ENCODE data around the gene PSAT1.

The PSAT1 gene

DNA sequence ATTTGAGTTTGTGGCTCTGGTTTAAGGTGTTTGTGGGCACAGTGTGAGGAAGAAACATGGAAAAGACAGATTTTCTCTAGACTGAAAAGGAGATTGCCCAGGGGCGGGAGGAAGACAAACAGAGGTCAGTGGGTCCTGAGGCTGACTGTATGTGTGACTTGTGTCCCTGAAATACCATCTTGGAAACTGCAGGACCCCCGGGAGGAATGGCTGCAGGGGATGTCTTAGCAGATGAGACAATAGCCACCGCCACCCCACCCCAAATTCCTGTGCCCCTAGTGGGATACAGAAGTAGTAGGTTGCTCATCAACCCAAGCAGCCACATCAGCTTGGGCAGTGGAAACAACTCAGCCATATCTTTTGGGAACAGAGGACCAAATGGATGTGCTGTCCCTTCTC, 1.7 kb upstream of the PSAT1 start:
- TF ChIP-seq, protein P1, sequence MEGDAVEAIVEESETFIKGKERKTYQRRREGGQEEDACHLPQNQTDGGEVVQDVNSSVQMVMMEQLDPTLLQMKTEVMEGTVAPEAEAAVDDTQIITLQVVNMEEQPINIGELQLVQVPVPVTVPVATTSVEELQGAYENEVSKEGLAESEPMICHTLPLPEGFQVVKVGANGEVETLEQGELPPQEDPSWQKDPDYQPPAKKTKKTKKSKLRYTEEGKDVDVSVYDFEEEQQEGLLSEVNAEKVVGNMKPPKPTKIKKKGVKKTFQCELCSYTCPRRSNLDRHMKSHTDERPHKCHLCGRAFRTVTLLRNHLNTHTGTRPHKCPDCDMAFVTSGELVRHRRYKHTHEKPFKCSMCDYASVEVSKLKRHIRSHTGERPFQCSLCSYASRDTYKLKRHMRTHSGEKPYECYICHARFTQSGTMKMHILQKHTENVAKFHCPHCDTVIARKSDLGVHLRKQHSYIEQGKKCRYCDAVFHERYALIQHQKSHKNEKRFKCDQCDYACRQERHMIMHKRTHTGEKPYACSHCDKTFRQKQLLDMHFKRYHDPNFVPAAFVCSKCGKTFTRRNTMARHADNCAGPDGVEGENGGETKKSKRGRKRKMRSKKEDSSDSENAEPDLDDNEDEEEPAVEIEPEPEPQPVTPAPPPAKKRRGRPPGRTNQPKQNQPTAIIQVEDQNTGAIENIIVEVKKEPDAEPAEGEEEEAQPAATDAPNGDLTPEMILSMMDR (IDR thresholded peaks at IDR 0.05; ENCODE audit: borderline replicate concordance, extremely low read depth, low read length, poor library complexity, severe bottlenecking), result no peak
- Histone ChIP-seq H3K4me2 (ENCODE audit: insufficient read depth, low read length) (no peak overlapping the region), H4K20me1 (ENCODE audit: insufficient read depth, low read length) (no peaks in the 10 kb centered on the region), H2AFZ (ENCODE audit: low read depth, low read length) (no peak overlapping the region), H3K9ac (ENCODE audit: low read depth, low read length) (no peak overlapping the region), H3K4me1 (ENCODE audit: insufficient read depth, low read length) (no peaks in the 10 kb centered on the region), H3K79me2 (ENCODE audit: insufficient read depth, low read length) (no peaks in the 10 kb centered on the region), H3K4me3 (ENCODE audit: low read depth in 1 of 2, low read length in 2 of 2) (no peak overlapping the region), H3K36me3 (ENCODE audit: insufficient read depth, low read length) (no peaks in the 10 kb centered on the region), H3K9me3 (ENCODE audit: insufficient read depth, low read length, severe bottlenecking) (no peaks in the 10 kb centered on the region), H3K27me3 (ENCODE audit: insufficient read depth, low read length, poor library complexity) (no peaks in the 10 kb centered on the region), H3K27ac (ENCODE audit: low read length) (no peak overlapping the region)
- no peak for DNase-seq
- ATAC-seq (ENCODE audit: insufficient read depth, low read depth), result no peak

DNA sequence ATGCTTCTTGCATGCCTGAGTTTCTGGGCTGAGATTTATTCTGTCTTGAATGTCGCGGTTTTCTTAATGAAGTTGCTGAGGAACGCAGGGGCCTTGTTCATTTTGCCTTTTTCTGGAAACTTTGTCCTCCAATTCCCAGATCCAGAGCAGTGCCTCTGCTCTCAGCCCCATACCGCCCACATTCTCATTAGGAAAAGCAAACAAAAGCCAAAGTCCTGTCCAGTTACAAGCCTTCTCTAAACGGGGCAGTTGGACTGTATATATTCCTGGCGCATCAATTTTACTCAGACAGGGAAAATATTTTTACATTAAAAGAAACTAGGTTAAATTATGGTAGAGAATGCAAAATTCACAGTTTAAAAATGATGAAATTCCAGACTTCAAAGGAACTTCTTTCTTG, 1.2 kb upstream of the PSAT1 start:
- H3K27me3 ChIP-seq (ENCODE audit: insufficient read depth, low read length, poor library complexity), result no peaks in the 10 kb centered on the region
- no peaks in the 10 kb centered on the region for H3K4me1 ChIP-seq (ENCODE audit: insufficient read depth, low read length)
- no peak overlapping the region for H3K4me3 ChIP-seq (ENCODE audit: low read depth in 1 of 2, low read length in 2 of 2)
- H3K4me2 ChIP-seq (ENCODE audit: insufficient read depth, low read length), result no peak overlapping the region
- no peaks in the 10 kb centered on the region for H3K9me3 ChIP-seq (ENCODE audit: insufficient read depth, low read length, severe bottlenecking)
- no peak overlapping the region for H3K27ac ChIP-seq (ENCODE audit: low read length)
- TF ChIP-seq EZH2 (IDR thresholded peaks at IDR 0.05; ENCODE audit: borderline replicate concordance, low read depth, low read length, severe bottlenecking), result no peak
- TF ChIP-seq, protein P1 (IDR thresholded peaks at IDR 0.05; ENCODE audit: borderline replicate concordance, extremely low read depth, low read length, poor library complexity, severe bottlenecking), result no peak
- H3K79me2 ChIP-seq (ENCODE audit: insufficient read depth, low read length), result no peaks in the 10 kb centered on the region
- DNase-seq (no peak), ATAC-seq (ENCODE audit: insufficient read depth, low read depth) (no peak)
- H4K20me1 ChIP-seq (ENCODE audit: insufficient read depth, low read length), result no peaks in the 10 kb centered on the region
- no peak overlapping the region for H2AFZ ChIP-seq (ENCODE audit: low read depth, low read length)
- no peaks in the 10 kb centered on the region for H3K36me3 ChIP-seq (ENCODE audit: insufficient read depth, low read length)
- no peak overlapping the region for H3K9ac ChIP-seq (ENCODE audit: low read depth, low read length)

DNA sequence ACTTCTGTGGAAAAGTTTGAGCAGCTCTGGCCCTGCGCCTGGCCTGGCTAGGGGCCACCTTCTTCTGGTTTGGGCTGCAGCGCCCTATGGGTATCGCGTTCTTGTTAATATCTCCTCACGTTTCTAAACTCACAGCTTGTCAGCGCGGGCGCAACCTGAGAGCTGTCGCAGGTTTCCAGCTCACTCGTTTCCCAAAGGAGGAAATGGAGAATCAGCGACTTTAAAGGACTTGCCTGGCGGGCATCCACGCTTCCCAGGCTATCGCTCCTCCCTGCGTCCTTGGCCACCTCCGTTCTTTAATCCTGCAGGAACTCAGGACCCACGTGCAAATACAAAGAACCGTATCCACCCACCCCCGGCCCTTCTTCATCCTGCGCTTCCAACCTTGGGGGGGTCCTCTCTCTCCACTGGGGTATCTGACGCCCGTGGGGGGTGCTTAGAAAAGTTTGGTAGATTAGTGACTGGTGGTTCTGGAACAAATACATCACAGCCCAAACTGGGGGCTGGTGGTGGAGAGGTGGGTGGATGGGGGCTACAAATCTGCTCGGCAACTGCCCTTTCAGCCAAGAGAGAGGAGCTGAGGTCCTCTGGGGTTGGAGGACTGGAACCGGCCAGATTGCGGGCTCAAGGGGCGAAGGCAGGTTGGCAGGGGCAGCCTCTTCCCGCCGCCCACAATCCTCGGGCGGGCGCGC, 578 bp upstream of the PSAT1 start:
- Histone ChIP-seq H3K36me3 (ENCODE audit: insufficient read depth, low read length) (no peaks in the 10 kb centered on the region), H3K4me2 (ENCODE audit: insufficient read depth, low read length) (no peak overlapping the region), H3K9ac (ENCODE audit: low read depth, low read length) (no peak overlapping the region), H3K4me3 (ENCODE audit: low read depth in 1 of 2, low read length in 2 of 2) (no peak overlapping the region), H3K9me3 (ENCODE audit: insufficient read depth, low read length, severe bottlenecking) (no peaks in the 10 kb centered on the region), H3K27ac (ENCODE audit: low read length) (no peak overlapping the region), H3K4me1 (ENCODE audit: insufficient read depth, low read length) (no peaks in the 10 kb centered on the region), H3K27me3 (ENCODE audit: insufficient read depth, low read length, poor library complexity) (no peaks in the 10 kb centered on the region), H2AFZ (ENCODE audit: low read depth, low read length) (no peak overlapping the region), H4K20me1 (ENCODE audit: insufficient read depth, low read length) (no peaks in the 10 kb centered on the region), H3K79me2 (ENCODE audit: insufficient read depth, low read length) (no peaks in the 10 kb centered on the region)
- ATAC-seq (ENCODE audit: insufficient read depth, low read depth) (no peak), DNase-seq (no peak)
- TF ChIP-seq, protein P1 (IDR thresholded peaks at IDR 0.05; ENCODE audit: borderline replicate concordance, extremely low read depth, low read length, poor library complexity, severe bottlenecking), result no peak
- TF ChIP-seq EZH2 (IDR thresholded peaks at IDR 0.05; ENCODE audit: borderline replicate concordance, low read depth, low read length, severe bottlenecking), result no peak

DNA sequence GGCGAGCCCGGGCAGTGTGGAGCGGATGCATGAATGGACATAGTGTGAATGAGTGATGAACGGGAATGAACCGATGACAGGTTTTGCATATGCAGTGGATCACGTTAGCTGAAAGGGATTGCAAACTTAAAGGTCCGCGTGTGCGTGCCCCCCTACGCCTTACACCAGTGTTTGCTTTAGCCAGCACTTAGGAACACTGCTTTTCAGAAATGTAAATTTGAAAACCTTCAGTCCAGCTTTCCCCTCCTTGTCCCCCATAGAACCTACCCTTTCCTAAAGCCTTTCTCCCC, 692 bp downstream of the PSAT1 start:
- ATAC-seq (ENCODE audit: insufficient read depth, low read depth), result no peak
- H3K79me2 ChIP-seq (ENCODE audit: insufficient read depth, low read length), result no peaks in the 10 kb centered on the region
- H3K27ac ChIP-seq (ENCODE audit: low read length), result no peak overlapping the region

More for the DNA sequence above, 692 bp downstream of the PSAT1 start:
- no peak for DNase-seq
- H3K36me3 ChIP-seq (ENCODE audit: insufficient read depth, low read length), result no peaks in the 10 kb centered on the region
- H3K9ac ChIP-seq (ENCODE audit: low read depth, low read length), result no peak overlapping the region
- no peaks in the 10 kb centered on the region for H3K27me3 ChIP-seq (ENCODE audit: insufficient read depth, low read length, poor library complexity)
- H2AFZ ChIP-seq (ENCODE audit: low read depth, low read length), result no peak overlapping the region
- no peak overlapping the region for H3K4me2 ChIP-seq (ENCODE audit: insufficient read depth, low read length)
- H4K20me1 ChIP-seq (ENCODE audit: insufficient read depth, low read length), result no peaks in the 10 kb centered on the region
- H3K4me1 ChIP-seq (ENCODE audit: insufficient read depth, low read length), result no peaks in the 10 kb centered on the region
- H3K9me3 ChIP-seq (ENCODE audit: insufficient read depth, low read length, severe bottlenecking), result no peaks in the 10 kb centered on the region
- TF ChIP-seq, protein P1 (IDR thresholded peaks at IDR 0.05; ENCODE audit: borderline replicate concordance, extremely low read depth, low read length, poor library complexity, severe bottlenecking), result no peak
- no peak for TF ChIP-seq EZH2 (IDR thresholded peaks at IDR 0.05; ENCODE audit: borderline replicate concordance, low read depth, low read length, severe bottlenecking)
- H3K4me3 ChIP-seq (ENCODE audit: low read depth in 1 of 2, low read length in 2 of 2), result no peak overlapping the region

Measured in DND-41 (cell line).